ELR (cell line): Measurements from ENCODE around the gene PIGR.
"Not testable (repeated sequence)": the region's sequence is repeated elsewhere in the genome, so short reads cannot be mapped to it uniquely, and the experiment has no call there.

Experiments used
- DNase-seq: peaks from one replicate; pipeline ENCODE4 v3.0.0-alpha.2; 2015; ENCODE audit warnings: low read depth

The PIGR gene

DNA sequence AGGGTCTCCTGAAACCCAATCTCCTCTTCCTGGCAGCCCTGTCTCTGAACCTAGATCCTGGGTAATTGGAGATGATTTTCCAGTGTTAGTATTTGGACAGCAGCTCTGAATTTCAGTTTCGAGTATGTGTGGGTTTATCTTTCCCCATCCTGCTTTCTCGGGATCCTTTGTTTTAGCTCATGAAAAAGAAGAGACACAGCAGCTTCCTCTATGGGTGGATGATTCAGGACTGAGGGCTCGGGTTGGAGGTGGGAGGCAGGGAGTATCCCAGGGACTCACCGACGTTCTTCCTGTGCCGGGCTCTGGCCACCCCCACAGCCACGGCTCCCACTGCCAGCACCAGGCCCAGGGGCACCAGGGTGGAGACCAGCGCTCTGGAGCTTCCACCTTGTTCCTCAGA lies 14.1 kb downstream of the PIGR start:
- no peak for DNase-seq

DNA sequence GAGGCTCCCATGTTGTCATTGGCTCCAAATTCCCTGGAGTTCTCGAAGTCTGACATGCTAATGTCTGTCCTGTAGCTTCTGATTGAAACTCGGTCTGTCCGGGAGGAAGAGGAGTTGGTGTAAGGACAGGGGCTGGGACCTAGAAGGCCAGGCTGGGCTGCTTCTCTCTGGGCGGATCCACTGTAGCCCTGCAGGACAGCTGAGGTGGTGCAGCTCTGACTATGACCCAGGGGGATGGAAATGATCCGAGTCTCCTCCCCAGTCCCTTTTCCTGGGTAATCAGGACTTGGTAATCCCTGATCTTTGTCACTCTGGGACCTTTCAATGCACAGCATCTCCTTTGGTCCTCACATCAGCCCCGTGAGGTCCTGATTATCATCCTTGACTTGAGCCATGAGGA lies 14.6 kb downstream of the PIGR start:
- DNase-seq, result no peak

GRCh38 chr1:206930210-206930798 lies 16.0 kb downstream of the PIGR start:
- no peak for DNase-seq

GRCh38 chr1:206929524-206929923 lies 16.7 kb downstream of the PIGR start:
- DNase-seq, result no peak

GRCh38 chr1:206926286-206926685 lies 20.0 kb downstream of the PIGR start:
- DNase-seq, result no peak

- DNase-seq, result no peak
Observed at GRCh38 chr1:206925106-206925736, 21.0 kb downstream of the PIGR start.

DNA sequence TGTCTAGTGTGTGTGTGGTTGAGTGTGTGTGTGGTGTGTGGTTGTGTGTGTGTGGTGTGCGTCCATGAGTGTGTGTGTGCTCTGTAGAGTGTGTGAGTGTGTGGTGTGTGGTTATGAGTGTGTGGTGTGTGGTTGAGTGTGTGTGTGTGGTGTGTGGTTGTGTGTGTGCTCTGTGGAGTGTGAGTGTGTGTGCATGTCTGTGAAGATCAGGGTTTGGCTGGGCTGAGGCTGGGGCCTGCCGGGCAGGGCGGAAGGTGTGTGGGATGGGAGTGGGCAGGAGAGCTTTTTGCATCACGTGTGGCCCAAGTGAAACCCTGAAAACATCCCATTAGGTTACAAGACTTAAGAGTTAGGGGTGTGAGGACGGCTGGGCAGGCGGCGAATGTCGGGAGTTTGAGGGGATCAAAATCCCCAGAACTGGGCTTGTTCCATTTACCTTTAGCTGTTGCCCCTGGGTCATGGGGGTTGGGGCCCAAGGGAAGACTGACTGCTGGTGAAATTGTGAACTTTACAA lies 21.6 kb downstream of the PIGR start:
- DNase-seq, result no peak

GRCh38 chr1:206923961-206924557 lies 22.2 kb downstream of the PIGR start:
- not testable (repeated sequence) for DNase-seq

DNA sequence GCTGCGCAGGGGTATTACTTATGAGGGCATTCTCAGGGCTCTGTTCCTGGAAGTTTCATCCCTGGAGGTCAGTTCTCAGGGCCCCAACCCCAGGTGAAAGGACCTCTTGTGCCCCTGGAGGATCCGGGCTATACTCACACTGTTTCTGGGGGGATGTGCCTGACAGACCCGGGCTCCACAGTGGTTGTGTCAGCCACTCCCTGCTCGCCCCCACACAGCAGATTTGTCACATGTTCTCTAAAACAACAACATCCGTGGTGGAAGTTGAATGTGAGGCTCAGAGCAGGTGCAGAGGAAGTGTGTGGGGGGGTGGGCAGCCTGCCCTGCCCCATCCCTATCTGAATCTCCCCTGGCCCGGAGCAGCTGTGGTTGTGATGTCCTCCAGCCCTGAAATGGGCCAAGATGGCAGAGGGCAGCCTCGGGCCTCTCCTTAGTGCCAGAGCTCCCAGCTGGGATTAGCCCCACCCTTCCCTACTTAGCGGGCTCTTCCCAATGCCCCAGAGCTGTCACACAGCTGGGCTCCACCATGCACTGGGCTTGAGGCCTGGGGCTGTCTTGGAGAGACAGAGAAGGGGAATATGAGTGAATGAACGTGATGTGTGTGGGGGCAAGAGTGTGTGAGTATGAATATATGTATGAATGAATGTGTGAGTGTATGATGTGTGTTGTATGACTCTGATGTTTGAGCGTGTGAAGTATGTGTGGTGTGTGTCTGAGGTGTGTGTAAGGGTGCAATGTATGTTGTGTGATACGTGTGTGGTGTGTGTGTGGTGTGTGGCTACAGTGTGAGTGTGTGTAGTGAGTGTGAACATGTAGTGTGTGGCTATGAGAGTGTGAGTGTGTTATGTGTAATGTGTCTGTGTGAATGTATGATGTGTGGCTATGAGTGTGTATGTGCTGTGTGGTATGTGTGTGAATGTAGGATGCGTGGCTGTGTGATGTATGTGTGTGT lies 23.0 kb downstream of the PIGR start:
- DNase-seq, result no peak

GRCh38 chr1:206922524-206922923 lies 23.7 kb downstream of the PIGR start:
- DNase-seq, result no peak

DNA sequence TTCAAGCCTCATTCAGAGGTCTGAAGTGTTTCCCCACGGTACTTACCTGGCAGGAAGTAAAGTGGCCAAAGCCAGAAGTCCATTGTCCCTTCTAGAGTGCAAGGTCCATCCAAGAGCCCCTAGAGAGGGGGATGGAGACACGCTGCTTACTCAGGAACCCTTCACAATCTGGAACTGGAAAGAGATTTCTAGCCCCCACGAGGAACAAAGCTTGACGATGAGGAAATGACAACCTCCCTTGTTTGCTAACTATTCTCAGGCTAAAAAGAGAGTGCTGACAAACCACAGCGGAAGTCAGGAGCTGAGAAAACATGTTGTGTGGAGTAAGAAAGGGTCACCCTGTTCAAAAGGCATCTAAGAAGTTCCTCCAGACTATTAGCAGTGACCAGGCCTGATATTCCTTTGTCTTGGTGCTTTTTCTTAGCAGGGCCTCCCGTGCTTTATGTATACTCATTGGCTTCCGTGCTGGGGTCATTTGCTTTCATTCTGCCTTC lies 24.4 kb downstream of the PIGR start, which contains the start of gene FCMR:
TSS of gene FCMR (minus strand) at position 170 of the 494 bp plus-strand sequence. CDS start at position 83, 87 bp downstream.
- no peak for DNase-seq

GRCh38 chr1:206918076-206918475 lies 28.2 kb downstream of the PIGR start:
- DNase-seq, result no peak

- no peak for DNase-seq
Observed at GRCh38 chr1:206916000-206916709, 30.1 kb downstream of the PIGR start.

DNA sequence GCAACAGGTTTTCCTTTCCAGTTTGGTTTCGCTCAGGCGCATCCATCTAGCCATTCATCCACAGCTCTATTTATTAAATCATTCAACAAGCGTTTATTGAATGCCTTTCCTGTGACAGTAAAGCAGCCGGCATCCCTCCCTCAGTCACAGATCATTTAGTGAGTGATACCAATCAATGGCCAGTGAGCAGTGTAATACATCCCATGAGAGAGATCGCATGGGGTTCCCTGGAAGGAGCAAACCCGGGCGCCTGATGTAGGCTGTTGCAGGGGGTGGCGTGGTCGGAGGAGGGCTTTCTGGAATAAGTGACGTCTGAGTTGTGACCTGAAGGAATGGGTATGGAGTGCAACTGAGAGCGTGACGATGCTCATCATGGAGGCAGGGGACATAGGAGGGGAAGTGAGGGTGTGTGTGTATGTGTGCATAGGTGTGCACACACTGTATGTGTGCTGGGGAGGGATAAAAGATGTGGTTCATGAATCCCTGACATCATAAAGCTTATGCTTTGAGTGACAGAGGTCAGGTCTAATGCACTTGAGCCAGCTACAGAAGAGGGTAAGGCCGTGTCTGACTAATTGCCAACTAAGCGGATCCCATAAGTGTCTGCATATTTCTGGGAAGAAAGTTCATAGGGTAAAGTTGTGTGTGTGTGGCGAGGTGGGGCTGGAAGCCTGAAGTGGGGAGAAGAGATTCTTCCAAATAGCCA lies 31.1 kb downstream of the PIGR start:
- no peak for DNase-seq

DNA sequence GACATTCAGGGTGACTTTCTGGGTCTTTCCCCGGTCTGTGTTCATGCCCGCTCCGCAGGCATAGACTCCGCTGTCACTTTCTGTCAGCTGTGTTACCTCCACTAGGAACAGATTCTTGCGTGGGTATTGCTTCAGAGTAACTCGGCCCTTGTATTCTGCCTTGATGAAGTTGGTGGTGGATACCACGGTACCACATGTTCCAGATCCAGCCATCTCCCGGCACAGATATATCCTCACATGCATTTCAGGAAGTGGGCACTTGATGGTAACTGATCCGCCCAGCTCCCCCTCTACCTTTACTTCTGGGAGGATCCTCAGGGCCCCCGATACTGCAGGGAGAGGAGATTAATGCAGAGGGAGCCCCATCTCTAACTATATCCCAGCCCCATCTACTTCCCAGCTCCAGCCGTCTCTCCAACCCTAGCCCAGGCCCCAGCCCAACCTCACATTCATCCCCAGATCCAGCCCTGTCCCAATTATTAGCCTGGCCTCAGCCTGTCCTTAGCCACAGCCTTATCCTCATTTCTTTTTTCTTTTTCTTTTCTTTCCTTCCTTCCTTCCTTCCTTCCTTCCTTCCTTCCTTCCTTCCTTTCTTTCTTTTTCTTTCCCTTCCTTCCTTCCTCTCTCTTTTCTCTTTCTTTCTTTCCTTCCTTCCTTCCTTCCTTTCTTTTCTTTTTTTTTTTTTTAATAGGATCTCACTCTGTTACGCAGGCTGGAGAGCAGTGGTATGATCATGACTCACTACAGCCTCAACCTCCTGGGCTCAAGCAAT lies 32.3 kb downstream of the PIGR start:
- no peak for DNase-seq

GRCh38 chr1:206912445-206913095 lies 33.7 kb downstream of the PIGR start:
- peak; percentile 85 for DNase-seq

DNA sequence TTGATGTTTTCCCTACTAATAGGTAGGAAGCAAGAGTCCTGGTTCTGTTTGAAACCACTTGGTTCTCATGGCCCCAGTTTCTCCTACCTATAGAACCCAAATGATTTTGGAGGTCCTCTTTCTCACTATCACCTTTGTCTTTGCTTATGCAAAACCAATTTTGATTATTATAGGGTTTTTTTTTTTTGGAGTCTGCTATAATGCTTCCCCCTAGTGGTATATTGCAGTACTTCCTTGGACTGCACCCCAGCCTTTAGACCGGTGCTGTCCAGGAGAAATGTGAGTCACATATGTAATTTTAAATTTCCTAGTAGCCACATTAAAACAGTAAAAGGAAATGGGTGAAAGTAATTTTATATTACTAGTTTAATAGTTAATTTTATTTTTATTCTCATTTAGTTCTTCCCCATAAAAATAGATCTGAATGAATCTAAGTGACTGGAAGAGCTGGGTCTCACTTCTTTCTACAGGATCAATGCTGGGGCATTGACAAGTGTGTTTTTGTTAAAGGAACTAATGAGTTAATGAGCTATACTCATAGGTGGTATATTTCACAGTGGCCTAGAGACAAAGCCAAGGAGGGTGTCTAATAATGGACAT lies 35.1 kb downstream of the PIGR start:
- DNase-seq, result peak; percentile 82

GRCh38 chr1:206909883-206910318 lies 36.4 kb downstream of the PIGR start:
- no peak for DNase-seq
